Loucy (cell line): ENCODE data around the gene POC1B.

Experiments used
- CTCF ChIP-seq: fragments of 200-600 bp; sonication (generic); conservative IDR thresholded peaks from 2 replicates; pipeline ENCODE4 v1.5.1; 2014; ENCODE audit warnings: mild to moderate bottlenecking, antibody characterized with exemption, low read length
- EZH2phosphoT487 ChIP-seq: fragments of 200-600 bp; IDR thresholded peaks from 2 replicates; pipeline ENCODE4 v1.6.1; 2018; ENCODE audit warnings: antibody characterized with exemption, mild to moderate bottlenecking, moderate library complexity, borderline replicate concordance

GRCh38 chr12:89538897-89539296 is 13.1 kb upstream of the POC1B start:
- no peak for TF ChIP-seq CTCF
- TF ChIP-seq EZH2phosphoT487 = no peak
